Muscle of leg (tissue), 11 donors: ENCODE results near the gene PYM1. TPM values are rescaled to one million over a fixed set of nuclear protein-coding genes. Genes with fewer than 3 reads are reported as not detected.
"Not testable (repeated sequence)": the region's sequence is repeated elsewhere in the genome, so short reads cannot be mapped to it uniquely, and the experiment has no call there.

Source experiments
- DNase-seq: peaks from one replicate; pipeline ENCODE4 v3.0.0; 2013
- H3K27ac ChIP-seq: one replicate; pipeline ENCODE4 v1.5.1; 2013; ENCODE audit warnings: mild to moderate bottlenecking, low read length, control low read depth
- H3K27me3 ChIP-seq: one replicate; pipeline ENCODE4 v1.6.1; 2013; ENCODE audit warnings: low read length; ENCODE audit not compliant: control insufficient read depth, insufficient read depth
- H3K36me3 ChIP-seq: one replicate; pipeline ENCODE4 v1.6.1; 2013; ENCODE audit warnings: low read length; ENCODE audit not compliant: control insufficient read depth, insufficient read depth
- H3K4me1 ChIP-seq: one replicate; pipeline ENCODE4 v1.6.1; 2013; ENCODE audit warnings: low read length; ENCODE audit not compliant: control insufficient read depth, insufficient read depth
- H3K4me3 ChIP-seq: one replicate; pipeline ENCODE4 v1.5.1; 2013; ENCODE audit warnings: low read length, control low read depth
- H3K9me3 ChIP-seq: replicated peaks from 2 replicates; pipeline ENCODE4 v1.6.1; 2013; ENCODE audit warnings: low read depth, low read length; ENCODE audit not compliant: control insufficient read depth
- WGBS: methylation state at CpG from one replicate; pipeline ENCODE4 v1.1.5; 2013; ENCODE audit warnings: missing lambda C conversion rate; ENCODE audit not compliant: insufficient coverage; 5-methylcytosine and 5-hydroxymethylcytosine counted together
- polyA plus RNA-seq, 8 donors: library from polyadenylated mRNA; unstranded; fragments of 120-200 nt; gene quantifications; one replicate each; pipeline versions ENCODE4 v1.2.1 to v1.2.3, GENCODE V29; 2013; ENCODE audit warnings: inconsistent platforms in 1 of 8, low replicate concordance in 1 of 8; ENCODE audit not compliant: insufficient read length in 8 of 8, insufficient read depth in 1 of 8
- total RNA-seq: library from RNA; stranded (reverse); fragments of 120-200 nt; gene quantifications from one replicate; pipeline ENCODE4 v1.2.4, GENCODE V29; 2013

PYM1 gene
- total and polyA plus RNA-seq, 9 donors = 22.1 to 26.8 (median 23.7) TPM

GRCh38 chr12:55885113-55885512 lies 42.6 kb downstream of the PYM1 start:
- Histone ChIP-seq H3K36me3 (no peaks in the 10 kb centered on the region), H3K27ac (no peak overlapping the region), H3K4me1 (no peaks in the 10 kb centered on the region), H3K4me3 (no peak overlapping the region), H3K27me3 (no peaks in the 10 kb centered on the region), H3K9me3 (no peaks in the 10 kb centered on the region)
- DNase-seq = no peak
- 83% methylated on average over 1 of the region's 1 CpG for whole genome bisulfite sequencing

GRCh38 chr12:55877824-55878223 lies 49.9 kb downstream of the PYM1 start:
- Histone ChIP-seq H3K4me1 (no peaks in the 10 kb centered on the region), H3K36me3 (no peaks in the 10 kb centered on the region), H3K27me3 (no peaks in the 10 kb centered on the region), H3K4me3 (no peak overlapping the region), H3K9me3 (no peaks in the 10 kb centered on the region), H3K27ac (no peak overlapping the region)
- DNase-seq = no peak

- H3K36me3 ChIP-seq = no peaks in the 10 kb centered on the region
- no CpG with 5 or more reads among the region's 4 CpGs for WGBS
- H3K9me3 ChIP-seq = no peaks in the 10 kb centered on the region
- H3K27ac ChIP-seq = no peak overlapping the region
- no peak for DNase-seq
- no peaks in the 10 kb centered on the region for H3K4me1 ChIP-seq
- no peak overlapping the region for H3K4me3 ChIP-seq
- no peaks in the 10 kb centered on the region for H3K27me3 ChIP-seq
Measured at GRCh38 chr12:55875704-55876467, 51.8 kb downstream of the PYM1 start.

- WGBS = no CpG with 5 or more reads among the region's 2 CpGs
- Histone ChIP-seq H3K36me3 (no peaks in the 10 kb centered on the region), H3K4me3 (no peak overlapping the region), H3K27me3 (no peaks in the 10 kb centered on the region), H3K4me1 (no peaks in the 10 kb centered on the region), H3K9me3 (no peaks in the 10 kb centered on the region), H3K27ac (no peak overlapping the region)
- DNase-seq = peak; percentile 20
Measured at GRCh38 chr12:55874443-55874842, 53.3 kb downstream of the PYM1 start.

- H3K27ac ChIP-seq, H3K4me3 ChIP-seq, H3K36me3 ChIP-seq, H3K27me3 ChIP-seq, DNase-seq, H3K9me3 ChIP-seq, H3K4me1 ChIP-seq: not testable (repeated sequence)
- WGBS = 100% methylated on average over 1 of the region's 3 CpGs
Measured at GRCh38 chr12:55866454-55867004, 61.2 kb downstream of the PYM1 start.

- H3K4me1 ChIP-seq = no peaks in the 10 kb centered on the region
- no CpG with 5 or more reads among the region's 2 CpGs for WGBS
- peaks cover 3% of the 10 kb centered on the region for H3K9me3 ChIP-seq
- H3K27me3 ChIP-seq = no peaks in the 10 kb centered on the region
- H3K36me3 ChIP-seq = no peaks in the 10 kb centered on the region
- no peak overlapping the region for H3K4me3 ChIP-seq
- H3K27ac ChIP-seq = no peak overlapping the region
- DNase-seq = no peak
Measured at GRCh38 chr12:55865327-55865726, 62.4 kb downstream of the PYM1 start.

GRCh38 chr12:55862931-55863330 lies 64.8 kb downstream of the PYM1 start:
- DNase-seq, H3K4me1 ChIP-seq, H3K9me3 ChIP-seq, H3K27me3 ChIP-seq, H3K27ac ChIP-seq, H3K4me3 ChIP-seq, H3K36me3 ChIP-seq: not testable (repeated sequence)
- WGBS = 83% methylated on average over 2 of the region's 13 CpGs

- H3K4me1 ChIP-seq = no peaks in the 10 kb centered on the region
- H3K9me3 ChIP-seq = peaks cover 3% of the 10 kb centered on the region
- DNase-seq = no peak
- H3K4me3 ChIP-seq = no peak overlapping the region
- H3K27ac ChIP-seq = no peak overlapping the region
- no peaks in the 10 kb centered on the region for H3K36me3 ChIP-seq
- no peaks in the 10 kb centered on the region for H3K27me3 ChIP-seq
Measured at GRCh38 chr12:55862286-55862685, 65.4 kb downstream of the PYM1 start.

- Histone ChIP-seq H3K4me3 (no peak overlapping the region), H3K9me3 (peaks cover 3% of the 10 kb centered on the region), H3K36me3 (no peaks in the 10 kb centered on the region), H3K4me1 (no peaks in the 10 kb centered on the region), H3K27me3 (no peaks in the 10 kb centered on the region), H3K27ac (no peak overlapping the region)
- WGBS = 100% methylated on average over 1 of the region's 3 CpGs
- no peak for DNase-seq
Measured at GRCh38 chr12:55861871-55862270, 65.8 kb downstream of the PYM1 start.

GRCh38 chr12:55861396-55861795 lies 66.3 kb downstream of the PYM1 start:
- H3K36me3 ChIP-seq = no peaks in the 10 kb centered on the region
- H3K9me3 ChIP-seq = peaks cover 3% of the 10 kb centered on the region
- no peak overlapping the region for H3K4me3 ChIP-seq
- DNase-seq = no peak
- H3K27me3 ChIP-seq = no peaks in the 10 kb centered on the region
- no peak overlapping the region for H3K27ac ChIP-seq
- WGBS = 91% methylated on average over 6 of the region's 8 CpGs
- no peaks in the 10 kb centered on the region for H3K4me1 ChIP-seq

- no peaks in the 10 kb centered on the region for H3K9me3 ChIP-seq
- WGBS = no CpG with 5 or more reads among the region's 1 CpG
- no peak overlapping the region for H3K4me3 ChIP-seq
- DNase-seq = no peak
- H3K36me3 ChIP-seq = no peaks in the 10 kb centered on the region
- H3K27ac ChIP-seq = no peak overlapping the region
- no peaks in the 10 kb centered on the region for H3K27me3 ChIP-seq
- peaks cover 24% of the 10 kb centered on the region for H3K4me1 ChIP-seq
Measured at GRCh38 chr12:55852740-55853139, 75.0 kb downstream of the PYM1 start.
